CD14-positive monocyte (primary cell): ENCODE results near the gene CRIM1. TPM values are rescaled to one million over a fixed set of nuclear protein-coding genes. Genes with fewer than 3 reads are reported as not detected.

Source experiments
- DNase-seq, 3 donors: peaks; one replicate each; pipeline ENCODE4 v3.0.0-alpha.2; 2011 to 2022
- H2AFZ ChIP-seq: 2 replicates; pipeline ENCODE4 v1.6.0; 2012; ENCODE audit warnings: mild to moderate bottlenecking, low read depth, low read length, inconsistent platforms; ENCODE audit not compliant: insufficient read depth, poor library complexity, severe bottlenecking
- H3K27ac ChIP-seq, 2 donors: 1 replicate in 1 of 2; 2 replicates in 1 of 2; pipeline ENCODE4 v1.5.1; 2012 to 2013; ENCODE audit warnings: low read length in 2 of 2, control low read depth in 1 of 2, inconsistent platforms in 1 of 2, low read depth in 1 of 2, mild to moderate bottlenecking in 1 of 2
- H3K27me3 ChIP-seq, 2 donors: one replicate each; pipeline versions ENCODE4 v1.6.0 to v1.6.1; 2011 to 2013; ENCODE audit warnings: low read length in 2 of 2; ENCODE audit not compliant: control insufficient read depth in 2 of 2, insufficient read depth in 2 of 2
- H3K36me3 ChIP-seq, 2 donors: replicated peaks in 1 of 2; 1 replicate in 1 of 2; 2 replicates in 1 of 2; pipeline versions ENCODE4 v1.5.1 to v1.6.1; 2012 to 2013; ENCODE audit warnings: low read length in 2 of 2, control low read depth in 1 of 2, inconsistent platforms in 1 of 2, mild to moderate bottlenecking in 1 of 2; ENCODE audit not compliant: insufficient read depth in 2 of 2, control insufficient read depth in 1 of 2
- H3K4me1 ChIP-seq, 2 donors: 1 replicate in 1 of 2; 2 replicates in 1 of 2; pipeline versions ENCODE4 v1.5.1 to v1.6.1; 2012 to 2013; ENCODE audit warnings: low read length in 2 of 2, control low read depth in 1 of 2, inconsistent platforms in 1 of 2, mild to moderate bottlenecking in 1 of 2, moderate library complexity in 1 of 2; ENCODE audit not compliant: insufficient read depth in 2 of 2, control insufficient read depth in 1 of 2
- H3K4me2 ChIP-seq: replicated peaks from 2 replicates; pipeline ENCODE3; 2012; ENCODE audit warnings: low read length, moderate library complexity, mild to moderate bottlenecking; ENCODE audit not compliant: poor library complexity, severe bottlenecking; ENCODE audit errors: extremely low read depth
- H3K4me3 ChIP-seq, 3 experiments: fragments of 200-600 bp in 1 of 3; sonication (generic) in 1 of 3; replicated peaks in 1 of 3; 1 replicate in 2 of 3; 2 replicates in 1 of 3; pipeline ENCODE4 v1.5.1; 2011 to 2013; ENCODE audit warnings: low read length in 3 of 3, mild to moderate bottlenecking in 3 of 3, control low read depth in 2 of 3, low read depth in 2 of 3, inconsistent platforms in 1 of 3, moderate library complexity in 1 of 3
- H3K79me2 ChIP-seq: 2 replicates; pipeline ENCODE4 v1.6.0; 2012; ENCODE audit warnings: mild to moderate bottlenecking, control low read depth, inconsistent platforms, low read length, moderate library complexity; ENCODE audit not compliant: insufficient read depth
- H3K9ac ChIP-seq: 2 replicates; pipeline ENCODE4 v1.6.0; 2017; ENCODE audit warnings: low read length, mild to moderate bottlenecking; ENCODE audit not compliant: insufficient read depth, poor library complexity, severe bottlenecking
- H3K9me3 ChIP-seq, 2 donors: replicated peaks in 1 of 2; 1 replicate in 1 of 2; 2 replicates in 1 of 2; pipeline versions ENCODE4 v1.5.1 to v1.6.1; 2012 to 2013; ENCODE audit warnings: low read length in 2 of 2, control low read depth in 1 of 2; ENCODE audit not compliant: control insufficient read depth in 1 of 2, insufficient read depth in 1 of 2
- H4K20me1 ChIP-seq: 2 replicates; pipeline ENCODE4 v1.6.0; 2012; ENCODE audit warnings: mild to moderate bottlenecking, low read length, control low read depth, moderate library complexity; ENCODE audit not compliant: insufficient read depth
- H3K27ac Mint-ChIP-seq, 7 donors: one replicate each; pipeline ENCODE4 v1.8.0; 2020; ENCODE audit warnings: mild to moderate bottlenecking in 7 of 7, mixed read lengths in 7 of 7, moderate library complexity in 6 of 7, inconsistent platforms in 2 of 7
- H3K27me3 Mint-ChIP-seq, 3 donors: one replicate each; pipeline ENCODE4 v1.8.0; 2021 to 2022; ENCODE audit warnings: low read depth in 3 of 3, mild to moderate bottlenecking in 3 of 3, mixed read lengths in 3 of 3, moderate library complexity in 3 of 3, inconsistent platforms in 1 of 3
- H3K36me3 Mint-ChIP-seq, 2 donors: one replicate each; pipeline ENCODE4 v1.8.0; 2020; ENCODE audit warnings: mixed read lengths in 2 of 2, inconsistent platforms in 1 of 2, mild to moderate bottlenecking in 1 of 2
- H3K4me1 Mint-ChIP-seq: one replicate; pipeline ENCODE4 v1.8.0; 2020; ENCODE audit warnings: mild to moderate bottlenecking, mixed read lengths
- H3K4me3 Mint-ChIP-seq, 2 donors: one replicate each; pipeline ENCODE4 v1.8.0; 2020; ENCODE audit warnings: mild to moderate bottlenecking in 2 of 2, mixed read lengths in 2 of 2, moderate library complexity in 1 of 2
- H3K9me3 Mint-ChIP-seq, 7 donors: one replicate each; pipeline ENCODE4 v1.8.0; 2020 to 2022; ENCODE audit warnings: mixed read lengths in 7 of 7, mild to moderate bottlenecking in 6 of 7, moderate library complexity in 6 of 7, inconsistent platforms in 2 of 7
- CTCF ChIP-seq: fragments of 200-600 bp; IDR thresholded peaks from one replicate; pipeline ENCODE4 v1.8.0; 2022; ENCODE audit warnings: antibody characterized with exemption, mild to moderate bottlenecking
- WGBS: methylation state at CpG from one replicate; pipeline ENCODE4 v1.1.5; 2013; ENCODE audit warnings: missing lambda C conversion rate; ENCODE audit not compliant: insufficient coverage; 5-methylcytosine and 5-hydroxymethylcytosine counted together
- intact Hi-C, 2 donors: fragments of 100-400 bp; cut with micrococcal nuclease; formaldehyde crosslinking; loops; one replicate each; pipeline versions ENCODE4 v1.15.0 to v1.15.1; 2023
- polyA plus RNA-seq, 3 donors: library from polyadenylated mRNA; depleted of rRNA in 1 of 3; unstranded in 2 of 3; stranded (reverse) in 1 of 3; fragments of 300-500 nt in 2 of 3; fragments of >200 nt in 1 of 3; fragmentation: Illumina TruSeq in 2 of 3; gene quantifications; 1 replicate in 2 of 3; 2 replicates in 1 of 3; pipeline ENCODE4 v1.2.3, GENCODE V29; 2012 to 2021

Gene CRIM1
- polyA plus RNA-seq, 3 donors = 0.08 to 0.27 TPM; not detected in 1

- no CpG with 5 or more reads among the region's 6 CpGs for WGBS
- TF ChIP-seq CTCF = no peak
- Histone ChIP-seq H3K9me3 (no peaks in the 10 kb centered on the region), H3K9ac (no peak overlapping the region), H3K4me3 (no peak overlapping the region), H3K27me3 (no peaks in the 10 kb centered on the region), H3K79me2 (peaks cover 59% of the 10 kb centered on the region), H4K20me1 (peaks cover 74% of the 10 kb centered on the region), H2AFZ (no peak overlapping the region), H3K4me1 (peaks cover 8 to 10% of the 10 kb centered on the region in 2 donors), H3K36me3 (peaks cover 58 to 94% of the 10 kb centered on the region in 2 donors), H3K4me2 (no peak overlapping the region), H3K27ac (no peak overlapping the region)
- H3K36me3 Mint-ChIP-seq = peaks cover 69 to 88% of the 10 kb centered on the region in 2 donors
- peaks cover 32% of the 10 kb centered on the region for H3K4me1 Mint-ChIP-seq
- intact Hi-C loops = no loop called here
- DNase-seq = no peak
- H3K27ac Mint-ChIP-seq = no peak overlapping the region
- peaks cover 0 to 2% (median 0%) of the 10 kb centered on the region in 7 donors for H3K9me3 Mint-ChIP-seq
- H3K27me3 Mint-ChIP-seq = peaks cover 0 to 2% (median 0%) of the 10 kb centered on the region in 3 donors
- H3K4me3 Mint-ChIP-seq = no peak overlapping the region
These were observed 231.1 kb downstream of the CRIM1 start for GRCh38 chr2:36586672-36587071.

- Mint-ChIP-seq H3K4me3 (no peak overlapping the region), H3K36me3 (peaks cover 66 to 83% of the 10 kb centered on the region in 2 donors), H3K9me3 (peaks cover 0 to 2% (median 0%) of the 10 kb centered on the region in 7 donors), H3K27ac (peak overlapping the region in 1 of 7 donors; percentile 26), H3K4me1 (peaks cover 34% of the 10 kb centered on the region), H3K27me3 (peaks cover 0 to 2% (median 0%) of the 10 kb centered on the region in 3 donors)
- H3K4me2 ChIP-seq = no peak overlapping the region
- H3K4me1 ChIP-seq = peaks cover 8 to 10% of the 10 kb centered on the region in 2 donors
- no peak overlapping the region for H3K9ac ChIP-seq
- H3K27me3 ChIP-seq = no peaks in the 10 kb centered on the region
- peaks cover 55 to 90% of the 10 kb centered on the region in 2 donors for H3K36me3 ChIP-seq
- WGBS = no CpG with 5 or more reads among the region's 1 CpG
- TF ChIP-seq CTCF = no peak
- H3K27ac ChIP-seq = no peak overlapping the region
- peaks cover 63% of the 10 kb centered on the region for H3K79me2 ChIP-seq
- H3K4me3 ChIP-seq = no peak overlapping the region
- DNase-seq = no peak
- H3K9me3 ChIP-seq = no peaks in the 10 kb centered on the region
- intact Hi-C loops = no loop called here
- H4K20me1 ChIP-seq = peaks cover 79% of the 10 kb centered on the region
- no peak overlapping the region for H2AFZ ChIP-seq
These were observed 231.5 kb downstream of the CRIM1 start for GRCh38 chr2:36587101-36587500.
